ENCODE results near the gene TSPAN17.

The TSPAN17 gene

DNA sequence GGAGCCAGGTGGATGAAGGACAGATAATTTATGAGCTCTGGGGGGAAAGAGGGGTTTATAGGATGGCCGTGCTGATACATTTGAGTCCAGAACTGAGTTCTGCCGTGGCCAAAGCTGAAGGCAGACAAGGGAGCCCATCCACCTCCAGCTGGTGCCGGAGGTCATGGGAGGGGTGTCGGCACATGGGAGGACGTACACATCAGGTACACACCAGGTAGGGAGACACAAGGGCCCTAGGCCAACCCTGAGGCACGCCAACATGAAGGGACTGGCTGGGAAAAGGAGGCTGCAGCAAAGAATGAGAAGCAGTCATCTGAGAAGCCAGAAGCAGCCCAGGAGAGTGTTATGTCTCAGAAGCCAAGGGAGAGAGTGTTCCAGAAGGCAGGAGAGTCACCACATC, 35.3 kb upstream of the TSPAN17 start:
- no peaks in the 10 kb centered on the region for H3K9me3 ChIP-seq
- no peak overlapping the region for H3K4me3 ChIP-seq (ENCODE audit: low read depth, low read length)
- DNase-seq, result no peak

GRCh38 chr5:176612855-176613254, 34.4 kb upstream of the TSPAN17 start:
- no peak overlapping the region for H3K4me3 ChIP-seq (ENCODE audit: low read depth, low read length)
- H3K36me3 ChIP-seq, result no peaks in the 10 kb centered on the region
- H3K4me1 ChIP-seq, result peaks cover 10% of the 10 kb centered on the region
- no peak for DNase-seq
- H3K27me3 ChIP-seq, result no peaks in the 10 kb centered on the region
- no peaks in the 10 kb centered on the region for H3K9me3 ChIP-seq
- TF ChIP-seq, protein P1, sequence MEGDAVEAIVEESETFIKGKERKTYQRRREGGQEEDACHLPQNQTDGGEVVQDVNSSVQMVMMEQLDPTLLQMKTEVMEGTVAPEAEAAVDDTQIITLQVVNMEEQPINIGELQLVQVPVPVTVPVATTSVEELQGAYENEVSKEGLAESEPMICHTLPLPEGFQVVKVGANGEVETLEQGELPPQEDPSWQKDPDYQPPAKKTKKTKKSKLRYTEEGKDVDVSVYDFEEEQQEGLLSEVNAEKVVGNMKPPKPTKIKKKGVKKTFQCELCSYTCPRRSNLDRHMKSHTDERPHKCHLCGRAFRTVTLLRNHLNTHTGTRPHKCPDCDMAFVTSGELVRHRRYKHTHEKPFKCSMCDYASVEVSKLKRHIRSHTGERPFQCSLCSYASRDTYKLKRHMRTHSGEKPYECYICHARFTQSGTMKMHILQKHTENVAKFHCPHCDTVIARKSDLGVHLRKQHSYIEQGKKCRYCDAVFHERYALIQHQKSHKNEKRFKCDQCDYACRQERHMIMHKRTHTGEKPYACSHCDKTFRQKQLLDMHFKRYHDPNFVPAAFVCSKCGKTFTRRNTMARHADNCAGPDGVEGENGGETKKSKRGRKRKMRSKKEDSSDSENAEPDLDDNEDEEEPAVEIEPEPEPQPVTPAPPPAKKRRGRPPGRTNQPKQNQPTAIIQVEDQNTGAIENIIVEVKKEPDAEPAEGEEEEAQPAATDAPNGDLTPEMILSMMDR (IDR thresholded peaks at IDR 0.05; ENCODE audit: low read depth, low read length), result no peak

More for the DNA sequence above, 35.3 kb upstream of the TSPAN17 start:
- TF ChIP-seq, protein P1 (IDR thresholded peaks at IDR 0.05; ENCODE audit: low read depth, low read length), result no peak
- Histone ChIP-seq H3K27me3 (no peaks in the 10 kb centered on the region), H3K36me3 (no peaks in the 10 kb centered on the region), H3K4me1 (peaks cover 10% of the 10 kb centered on the region)

DNA sequence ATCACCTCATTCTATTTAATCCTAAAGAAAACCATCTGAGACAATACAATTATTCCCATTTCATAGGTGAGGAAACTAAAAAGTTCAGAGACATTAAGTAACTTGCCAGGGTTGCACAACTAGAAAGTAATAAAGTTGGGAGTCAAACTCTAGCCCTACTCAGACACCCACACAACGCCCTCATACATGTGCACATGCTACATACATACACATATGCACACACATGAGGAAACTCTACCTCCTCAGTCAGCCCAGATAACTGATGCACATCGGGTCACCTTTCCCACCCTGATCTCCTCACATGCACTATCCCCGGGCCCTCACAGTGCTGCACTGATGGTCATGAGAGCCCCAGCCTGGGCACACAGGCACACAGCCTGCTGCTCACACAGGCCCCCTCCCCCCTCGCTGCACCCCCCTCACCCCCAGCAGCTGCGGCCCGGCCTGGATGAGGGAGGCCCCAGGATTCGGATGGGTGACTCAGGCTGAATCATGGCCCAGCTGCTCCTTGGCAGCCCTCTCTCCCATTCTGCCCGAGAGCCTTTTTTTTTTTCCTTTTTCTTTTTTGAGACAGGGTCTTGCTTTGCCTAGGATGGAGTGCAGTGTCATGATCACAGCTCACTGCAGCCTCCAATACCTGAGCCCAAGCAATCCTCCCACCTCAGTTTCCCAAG, 32.3 kb upstream of the TSPAN17 start:
- H3K36me3 ChIP-seq, result no peaks in the 10 kb centered on the region
- H3K4me1 ChIP-seq, result peaks cover 12% of the 10 kb centered on the region
- TF ChIP-seq, protein P1 (IDR thresholded peaks at IDR 0.05; ENCODE audit: low read depth, low read length), result no peak
- H3K4me3 ChIP-seq (ENCODE audit: low read depth, low read length), result no peak overlapping the region
- H3K27me3 ChIP-seq, result peaks cover 6% of the 10 kb centered on the region; the same call in 1 of the 2 replicates
- H3K9me3 ChIP-seq, result no peaks in the 10 kb centered on the region
- no peak for DNase-seq

GRCh38 chr5:176616511-176616910, 30.8 kb upstream of the TSPAN17 start:
- Histone ChIP-seq H3K36me3 (no peaks in the 10 kb centered on the region), H3K9me3 (no peaks in the 10 kb centered on the region), H3K4me3 (ENCODE audit: low read depth, low read length) (no peak overlapping the region), H3K27me3 (peaks cover 13% of the 10 kb centered on the region; the same call in 1 of the 2 replicates), H3K4me1 (peaks cover 10% of the 10 kb centered on the region)
- TF ChIP-seq, protein P1 (IDR thresholded peaks at IDR 0.05; ENCODE audit: low read depth, low read length), result no peak
- no peak for DNase-seq

DNA sequence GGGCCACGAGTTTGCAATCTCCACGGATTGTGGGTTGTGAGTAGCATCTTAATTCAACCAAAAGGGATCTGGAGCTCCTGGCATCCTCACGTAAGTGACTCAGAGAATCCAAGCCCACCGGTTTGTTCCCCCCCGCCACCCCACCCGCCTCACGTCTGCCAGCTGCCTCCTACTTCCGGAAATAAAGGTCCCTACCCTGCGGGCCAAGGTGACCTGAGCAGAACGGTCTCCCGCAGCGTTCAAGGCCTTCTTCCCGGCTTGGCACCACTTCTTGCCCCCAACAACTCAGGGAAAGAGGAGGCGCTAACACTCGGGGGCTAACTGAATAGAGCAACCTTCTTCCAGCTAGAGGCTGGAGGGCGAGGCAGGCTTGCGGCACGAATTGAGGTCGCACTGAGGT, 28.5 kb upstream of the TSPAN17 start:
- Histone ChIP-seq H3K27me3 (peaks cover 13% of the 10 kb centered on the region; the same call in 1 of the 2 replicates), H3K9me3 (no peaks in the 10 kb centered on the region), H3K36me3 (no peaks in the 10 kb centered on the region), H3K4me3 (ENCODE audit: low read depth, low read length) (peak overlapping the region; percentile 47), H3K4me1 (peaks cover 5% of the 10 kb centered on the region)
- DNase-seq, result peak; percentile 38
- TF ChIP-seq, protein P1 (IDR thresholded peaks at IDR 0.05; ENCODE audit: low read depth, low read length), result no peak

GRCh38 chr5:176619203-176619568, 28.1 kb upstream of the TSPAN17 start:
- Histone ChIP-seq H3K27me3 (peaks cover 13% of the 10 kb centered on the region; the same call in 1 of the 2 replicates), H3K9me3 (no peaks in the 10 kb centered on the region), H3K4me1 (peaks cover 3% of the 10 kb centered on the region), H3K36me3 (no peaks in the 10 kb centered on the region), H3K4me3 (ENCODE audit: low read depth, low read length) (peak overlapping the region; percentile 47)
- TF ChIP-seq, protein P1 (IDR thresholded peaks at IDR 0.05; ENCODE audit: low read depth, low read length), result peak; percentile 52
- DNase-seq, result peak; percentile 99

Data from BE2C (cell line).